Iris pigment epithelial cell (primary cell): ENCODE results near the gene GSTA1.
"Not testable (repeated sequence)": the region's sequence is repeated elsewhere in the genome, so short reads cannot be mapped to it uniquely, and the experiment has no call there.

Experiments
- DNase-seq: peaks from one replicate; pipeline ENCODE4 v3.0.0-alpha.2; 2011; ENCODE audit warnings: low read depth

The GSTA1 gene

DNA sequence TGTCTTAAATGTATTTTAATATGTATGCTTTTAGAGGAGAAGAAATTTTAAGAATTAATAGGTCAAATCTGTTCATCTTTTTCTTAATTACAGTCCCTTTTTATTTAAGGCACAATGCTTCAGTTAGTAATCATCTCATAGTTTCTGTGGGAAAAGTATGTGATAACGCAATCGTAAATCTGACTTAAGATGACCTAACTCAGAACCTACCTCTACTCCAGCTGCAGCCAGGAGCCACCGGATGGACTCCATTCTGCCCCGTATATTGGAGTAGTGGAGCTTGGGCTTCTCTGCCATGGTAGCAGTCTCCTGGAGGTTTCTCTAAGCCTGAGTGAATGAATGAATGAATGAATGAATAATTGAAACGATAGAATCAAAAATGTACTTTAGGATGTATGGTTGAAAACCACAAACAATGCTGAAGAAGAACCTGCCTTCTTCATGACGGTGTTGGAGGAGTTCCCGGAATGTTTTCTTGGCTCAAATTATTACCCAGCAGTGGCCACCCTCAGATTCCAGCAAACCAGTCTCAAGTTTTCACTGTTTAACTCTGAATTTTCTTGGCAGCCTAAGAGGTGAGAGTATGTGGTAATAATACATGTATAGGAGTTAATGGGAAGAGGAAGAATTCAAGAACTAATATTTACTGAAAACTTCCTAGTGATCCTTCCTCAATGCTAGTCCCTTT lies 45.8 kb downstream of the GSTA1 start:
- peak; percentile 72 for DNase-seq

DNA sequence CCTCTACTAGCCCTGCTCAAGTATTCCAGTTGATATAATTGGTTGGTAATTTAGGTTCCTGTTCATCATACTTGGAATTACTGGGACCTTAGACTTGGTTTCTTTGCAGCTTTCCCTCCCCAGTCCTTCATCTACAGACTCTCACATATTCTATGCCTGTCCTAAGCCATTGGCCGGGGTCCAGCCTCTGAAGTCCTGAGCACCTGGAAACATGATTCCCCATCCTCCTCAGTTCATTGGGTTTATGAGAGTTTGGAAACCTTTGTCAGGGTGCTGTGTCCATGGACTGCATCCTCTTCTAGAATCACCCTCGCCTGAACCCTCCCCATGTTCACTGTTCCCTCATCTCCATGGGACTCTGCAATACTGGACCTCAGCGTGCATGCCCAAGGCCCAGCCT lies 49.2 kb downstream of the GSTA1 start:
- DNase-seq, result no peak

DNA sequence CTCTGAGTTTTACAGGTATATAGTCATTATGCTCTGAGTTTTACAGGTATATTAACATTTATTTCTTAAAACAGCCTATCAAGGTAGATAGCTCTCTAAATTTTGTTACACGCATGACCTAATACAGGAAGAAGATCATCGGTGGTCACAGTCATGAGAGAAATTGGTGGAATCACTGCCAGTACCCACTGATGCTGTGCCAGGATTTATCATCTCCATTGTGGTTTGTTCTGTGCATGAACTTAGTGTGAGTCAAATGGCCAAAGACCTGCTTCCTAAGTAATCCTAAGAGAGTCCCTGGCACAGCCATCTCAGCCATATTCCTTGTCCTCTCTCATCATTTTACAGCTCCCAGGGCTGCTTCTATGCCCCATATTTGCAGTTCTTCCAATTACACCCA lies 50.5 kb downstream of the GSTA1 start:
- DNase-seq, result not testable (repeated sequence)

DNA sequence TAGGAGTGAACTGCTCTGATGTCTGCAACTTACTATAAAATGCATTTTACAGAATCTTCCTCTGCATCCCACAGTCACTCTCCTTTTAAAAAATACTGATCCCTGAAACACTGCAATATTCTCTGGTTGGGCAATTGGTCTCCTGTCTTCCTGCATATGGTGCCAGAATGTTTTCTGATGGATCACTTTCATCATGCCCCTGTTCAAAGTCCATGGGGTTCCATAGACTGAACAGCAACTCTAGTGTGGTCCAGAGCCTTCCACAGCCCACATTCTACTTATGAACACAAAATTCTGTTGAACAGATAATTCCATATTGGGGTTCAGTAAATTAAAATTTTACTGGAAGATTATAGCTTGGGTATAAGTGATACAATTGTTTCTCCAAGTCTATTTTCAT lies 51.3 kb downstream of the GSTA1 start:
- no peak for DNase-seq

DNA sequence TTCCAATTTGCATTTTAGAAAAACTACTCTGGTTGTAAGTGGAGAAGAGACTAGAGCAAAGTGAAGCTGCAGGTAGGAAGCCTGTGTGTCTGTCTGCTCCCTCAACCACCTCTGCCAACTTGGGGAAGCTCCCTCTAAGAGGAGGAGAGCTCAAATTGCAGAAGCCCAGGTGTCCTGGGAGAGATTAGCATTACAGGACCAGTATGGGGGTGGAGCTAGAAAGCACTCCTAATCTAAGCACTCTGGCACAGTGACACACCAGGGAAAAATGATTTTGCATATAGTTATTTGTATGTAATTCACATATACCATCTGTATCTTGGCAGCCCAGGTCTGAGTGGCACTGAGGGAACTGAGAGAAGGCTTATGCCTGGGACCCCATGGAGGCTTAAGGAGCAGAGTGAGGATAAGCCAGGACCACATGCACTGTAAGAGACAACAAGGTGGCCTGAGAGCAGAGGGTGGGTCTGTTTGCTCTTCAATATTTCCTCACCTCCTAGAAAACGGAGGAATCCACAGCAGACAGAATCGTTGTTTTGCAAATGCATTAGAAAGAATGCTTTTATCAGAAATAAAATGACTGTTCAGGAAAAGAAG lies 54.0 kb downstream of the GSTA1 start:
- DNase-seq, result no peak

DNA sequence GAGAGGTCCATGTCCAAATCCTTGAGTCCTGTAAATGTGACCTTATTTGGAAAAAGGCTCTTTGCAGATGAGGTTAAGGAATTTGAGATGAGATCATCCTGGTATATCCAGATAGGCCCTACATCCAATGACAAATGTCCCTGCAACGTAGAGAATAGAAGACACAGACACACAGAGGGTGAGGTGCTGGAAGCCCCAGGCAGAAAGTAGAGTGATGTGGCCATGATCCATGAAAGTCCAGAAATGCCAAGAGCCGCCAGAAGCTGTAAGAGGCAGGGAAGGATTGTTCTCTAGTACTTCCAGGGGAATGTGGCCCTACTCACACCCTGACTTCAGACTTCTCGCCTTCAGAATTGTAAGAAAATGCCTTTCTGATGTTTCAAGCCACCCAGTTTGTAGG lies 56.3 kb downstream of the GSTA1 start:
- DNase-seq, result not testable (repeated sequence)

- DNase-seq, result no peak
These were observed 57.4 kb downstream of the GSTA1 start for GRCh38 chr6:52746213-52746612.

- DNase-seq, result no peak
These were observed 57.8 kb downstream of the GSTA1 start for GRCh38 chr6:52745764-52746201.

DNA sequence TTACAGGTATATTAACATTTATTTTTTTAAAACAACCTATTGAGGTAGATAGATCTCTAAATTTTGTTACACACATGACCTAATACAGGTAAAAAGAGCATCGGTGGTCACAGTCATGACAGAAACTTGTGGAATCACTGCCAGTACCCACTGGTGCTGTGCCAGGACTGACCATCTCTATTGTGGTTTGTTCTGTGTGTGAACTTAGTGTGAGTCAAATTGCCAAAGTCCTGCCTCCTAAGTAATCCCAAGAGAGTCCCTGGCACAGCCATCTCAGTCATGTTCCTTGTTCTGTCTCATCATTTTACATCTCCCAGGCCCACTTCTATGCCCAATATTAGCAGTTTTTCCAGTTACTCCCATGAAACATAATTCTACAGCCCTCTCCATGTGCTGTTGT lies 61.7 kb downstream of the GSTA1 start:
- no peak for DNase-seq
